Neural crest cell (in vitro differentiated cells): ENCODE results near the gene UBE2Q2. TPM values are rescaled to one million over a fixed set of nuclear protein-coding genes. Genes with fewer than 3 reads are reported as not detected.

ENCODE experiments used
- DNase-seq: peaks from one replicate; pipeline ENCODE4 v3.0.0; 2021; ENCODE audit warnings: low read depth, mixed read lengths, low spot score
- H3K27ac Mint-ChIP-seq: one replicate; pipeline ENCODE4 v1.8.0; 2021; ENCODE audit warnings: mild to moderate bottlenecking, mixed read lengths; ENCODE audit not compliant: unreplicated experiment
- H3K27me3 Mint-ChIP-seq: 2 replicates; pipeline ENCODE4 v1.8.0; 2021; ENCODE audit warnings: low read depth, mild to moderate bottlenecking, mixed read lengths
- H3K36me3 Mint-ChIP-seq: 2 replicates; pipeline ENCODE4 v1.8.0; 2021; ENCODE audit warnings: low read depth, mild to moderate bottlenecking, mixed read lengths
- H3K4me1 Mint-ChIP-seq: 2 replicates; pipeline ENCODE4 v1.8.0; 2021; ENCODE audit warnings: mixed read lengths
- H3K4me3 Mint-ChIP-seq: one replicate; pipeline ENCODE4 v1.8.0; 2021; ENCODE audit warnings: mild to moderate bottlenecking, mixed read lengths
- H3K9me3 Mint-ChIP-seq: 2 replicates; pipeline ENCODE4 v1.8.0; 2021; ENCODE audit warnings: mixed read lengths
- total RNA-seq: library from RNA; stranded (reverse); gene quantifications from 2 replicates; pipeline ENCODE4 v1.2.1, GENCODE V29; 2021
- TF ChIP-seq, protein P1 (sequence below): fragments of 200-600 bp; sonication (generic); conservative IDR thresholded peaks from 2 replicates; pipeline ENCODE4 v1.5.0; 2021; ENCODE audit warnings: antibody characterized with exemption, mild to moderate bottlenecking

Gene UBE2Q2
- total RNA-seq, 1 donor from 2014 or later = 28.7 TPM

DNA sequence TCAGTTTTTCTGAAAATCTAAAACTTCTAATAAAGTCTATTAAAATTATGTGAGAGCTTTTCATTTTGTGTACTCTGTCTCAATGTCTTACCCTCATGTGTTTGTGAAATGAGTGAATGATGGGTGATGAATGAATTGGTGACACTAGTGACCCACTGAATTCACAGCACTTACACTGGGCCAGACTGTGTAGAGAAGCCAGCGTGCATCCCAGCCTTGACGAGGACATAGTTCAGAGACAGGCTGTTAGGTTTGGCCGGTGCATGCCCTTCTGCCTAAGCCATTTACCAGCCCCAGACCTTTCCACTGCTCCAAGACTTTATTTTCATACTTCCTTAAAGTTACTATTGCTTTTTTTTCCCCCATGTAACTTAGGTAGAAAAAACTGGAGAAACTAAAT, 99.2 kb downstream of the UBE2Q2 start:
- Mint-ChIP-seq H3K9me3 (peaks cover 10% of the 10 kb centered on the region), H3K4me1 (no peaks in the 10 kb centered on the region), H3K27me3 (no peaks in the 10 kb centered on the region), H3K36me3 (peaks cover 24% of the 10 kb centered on the region), H3K4me3 (no peak overlapping the region), H3K27ac (no peak overlapping the region)
- no peak for DNase-seq
- TF ChIP-seq, protein P1, sequence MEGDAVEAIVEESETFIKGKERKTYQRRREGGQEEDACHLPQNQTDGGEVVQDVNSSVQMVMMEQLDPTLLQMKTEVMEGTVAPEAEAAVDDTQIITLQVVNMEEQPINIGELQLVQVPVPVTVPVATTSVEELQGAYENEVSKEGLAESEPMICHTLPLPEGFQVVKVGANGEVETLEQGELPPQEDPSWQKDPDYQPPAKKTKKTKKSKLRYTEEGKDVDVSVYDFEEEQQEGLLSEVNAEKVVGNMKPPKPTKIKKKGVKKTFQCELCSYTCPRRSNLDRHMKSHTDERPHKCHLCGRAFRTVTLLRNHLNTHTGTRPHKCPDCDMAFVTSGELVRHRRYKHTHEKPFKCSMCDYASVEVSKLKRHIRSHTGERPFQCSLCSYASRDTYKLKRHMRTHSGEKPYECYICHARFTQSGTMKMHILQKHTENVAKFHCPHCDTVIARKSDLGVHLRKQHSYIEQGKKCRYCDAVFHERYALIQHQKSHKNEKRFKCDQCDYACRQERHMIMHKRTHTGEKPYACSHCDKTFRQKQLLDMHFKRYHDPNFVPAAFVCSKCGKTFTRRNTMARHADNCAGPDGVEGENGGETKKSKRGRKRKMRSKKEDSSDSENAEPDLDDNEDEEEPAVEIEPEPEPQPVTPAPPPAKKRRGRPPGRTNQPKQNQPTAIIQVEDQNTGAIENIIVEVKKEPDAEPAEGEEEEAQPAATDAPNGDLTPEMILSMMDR = no peak

DNA sequence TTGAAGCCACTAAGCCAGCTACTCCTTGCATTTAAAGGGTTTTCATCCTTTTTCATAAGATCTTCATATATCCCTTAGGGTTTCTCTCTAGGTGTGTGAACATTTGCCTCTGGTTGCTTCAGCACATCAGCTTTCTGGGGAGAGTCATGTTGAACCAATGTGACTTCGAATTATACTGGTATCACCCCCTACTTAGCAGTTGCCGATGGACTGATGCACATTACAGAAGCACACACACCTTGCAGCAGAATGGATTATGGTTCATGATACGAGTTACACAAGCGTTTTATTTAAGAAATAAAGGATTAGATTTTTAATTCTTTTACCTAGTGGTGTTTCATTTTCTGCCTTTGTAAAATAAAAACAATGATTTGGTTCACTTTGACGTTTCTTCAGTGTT, 100.0 kb downstream of the UBE2Q2 start:
- DNase-seq = no peak
- Mint-ChIP-seq H3K4me3 (no peak overlapping the region), H3K27me3 (no peaks in the 10 kb centered on the region), H3K36me3 (peaks cover 16% of the 10 kb centered on the region), H3K27ac (no peak overlapping the region), H3K4me1 (no peaks in the 10 kb centered on the region), H3K9me3 (peaks cover 6% of the 10 kb centered on the region)
- TF ChIP-seq, protein P1 = no peak

DNA sequence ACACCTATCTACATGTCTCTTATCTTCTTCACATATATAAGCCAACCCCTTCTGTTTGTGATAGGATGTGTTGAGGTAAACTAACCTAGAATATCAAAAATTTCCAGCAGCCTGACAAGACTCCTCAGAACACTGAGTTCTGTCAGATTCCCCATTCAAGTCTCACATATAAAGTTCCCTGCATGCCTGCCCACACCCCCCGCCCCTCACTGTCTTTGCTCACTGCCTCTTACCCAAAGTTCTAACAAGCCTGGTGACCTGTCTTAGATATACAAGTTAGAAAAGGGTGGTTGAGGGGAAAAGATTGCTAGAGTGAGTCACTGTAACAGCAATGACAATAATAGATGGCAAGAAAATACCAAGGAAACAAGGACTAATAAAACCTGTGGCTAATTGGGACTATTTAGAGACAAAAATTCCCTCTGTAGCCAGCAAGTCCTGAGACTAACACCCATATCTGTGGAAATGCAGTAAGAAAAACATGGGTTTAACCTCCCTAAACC, 100.5 kb downstream of the UBE2Q2 start:
- no peaks in the 10 kb centered on the region for H3K27me3 Mint-ChIP-seq

DNA sequence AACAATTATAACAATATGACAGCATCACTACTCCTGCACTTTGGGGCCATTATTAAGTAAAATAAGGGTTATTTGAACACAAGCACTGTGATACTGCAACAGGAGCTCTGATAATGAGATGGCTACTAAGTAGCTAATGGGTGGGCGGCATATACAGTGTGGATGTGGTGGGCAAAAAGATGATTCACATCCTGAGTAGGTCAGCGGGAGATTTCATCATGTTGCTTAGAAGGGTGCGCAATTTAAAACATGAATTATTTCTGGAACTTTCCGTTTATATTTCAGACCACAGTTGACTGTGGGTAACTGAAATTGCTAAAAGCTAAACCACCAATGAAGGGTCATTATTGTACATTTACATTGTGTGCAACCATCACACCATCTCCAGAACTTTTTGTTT, 102.7 kb downstream of the UBE2Q2 start:
- H3K4me1 Mint-ChIP-seq = no peaks in the 10 kb centered on the region
- H3K27me3 Mint-ChIP-seq = no peaks in the 10 kb centered on the region
- no peak overlapping the region for H3K27ac Mint-ChIP-seq
- no peaks in the 10 kb centered on the region for H3K9me3 Mint-ChIP-seq
- H3K36me3 Mint-ChIP-seq = no peaks in the 10 kb centered on the region
- no peak overlapping the region for H3K4me3 Mint-ChIP-seq
- no peak for DNase-seq
- TF ChIP-seq, protein P1 = no peak

More for the DNA sequence above, 100.5 kb downstream of the UBE2Q2 start:
- Mint-ChIP-seq H3K36me3 (peaks cover 11% of the 10 kb centered on the region), H3K4me1 (no peaks in the 10 kb centered on the region), H3K27ac (no peak overlapping the region), H3K9me3 (peaks cover 3% of the 10 kb centered on the region), H3K4me3 (no peak overlapping the region)
- DNase-seq = no peak
- TF ChIP-seq, protein P1 = no peak

DNA sequence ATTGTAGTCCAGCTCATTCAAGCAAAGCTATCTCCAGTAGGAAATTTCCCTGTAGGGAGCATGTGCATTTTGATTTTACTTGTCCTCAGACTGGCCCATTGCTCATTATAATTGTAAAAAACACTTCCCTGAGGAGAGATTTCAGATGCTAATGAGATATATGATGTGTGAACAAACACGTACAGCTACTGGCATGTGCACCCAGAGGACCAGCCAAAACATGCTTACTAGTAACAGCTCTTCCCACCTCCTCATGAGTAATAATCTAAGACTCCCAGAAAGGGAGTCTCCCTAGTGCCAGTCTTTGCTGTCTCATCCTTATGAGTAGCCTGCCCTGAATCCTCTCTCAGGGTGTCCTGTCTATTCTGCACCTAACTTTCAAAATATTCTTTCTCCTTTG, 103.8 kb downstream of the UBE2Q2 start:
- Mint-ChIP-seq H3K36me3 (no peaks in the 10 kb centered on the region), H3K4me1 (no peaks in the 10 kb centered on the region), H3K9me3 (no peaks in the 10 kb centered on the region), H3K27ac (no peak overlapping the region), H3K4me3 (no peak overlapping the region), H3K27me3 (no peaks in the 10 kb centered on the region)
- TF ChIP-seq, protein P1 = no peak
- DNase-seq = no peak
